Stimulated activated CD8-positive, alpha-beta memory T cell treated with anti-CD3 and anti-CD28 coated beads, Interleukin-4, amount 100 ng/mL, for 48 hours (primary cell): ENCODE measurements around the gene AHCYL2.
"Not testable (repeated sequence)": the region's sequence is repeated elsewhere in the genome, so short reads cannot be mapped to it uniquely, and the experiment has no call there.

ENCODE experiments used
- DNase-seq: peaks from one replicate; pipeline ENCODE4 v3.0.0-alpha.2; 2020

Gene AHCYL2

GRCh38 chr7:129354428-129355157 lies 129.8 kb downstream of the AHCYL2 start:
- DNase-seq = no peak

DNA sequence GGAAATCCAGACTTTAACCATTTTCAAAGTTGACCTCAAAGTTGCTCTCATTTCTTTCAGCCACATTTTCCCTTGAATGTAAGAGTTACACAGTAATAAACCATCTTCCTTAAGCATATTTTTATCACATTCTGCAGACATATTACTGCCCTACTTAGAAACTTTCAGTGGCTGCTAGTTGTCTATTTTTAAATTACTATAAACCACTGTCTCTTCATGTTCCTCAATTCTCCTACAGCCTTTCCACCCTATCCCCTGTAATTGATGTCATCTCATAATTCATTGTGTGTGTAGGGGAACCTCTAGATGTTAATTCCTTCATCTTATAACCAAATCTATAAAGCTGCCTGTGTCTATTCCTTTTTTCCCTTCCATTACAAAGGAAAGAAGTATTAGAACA lies 131.3 kb downstream of the AHCYL2 start:
- DNase-seq = no peak

GRCh38 chr7:129359176-129359575 lies 134.3 kb downstream of the AHCYL2 start:
- no peak for DNase-seq

DNA sequence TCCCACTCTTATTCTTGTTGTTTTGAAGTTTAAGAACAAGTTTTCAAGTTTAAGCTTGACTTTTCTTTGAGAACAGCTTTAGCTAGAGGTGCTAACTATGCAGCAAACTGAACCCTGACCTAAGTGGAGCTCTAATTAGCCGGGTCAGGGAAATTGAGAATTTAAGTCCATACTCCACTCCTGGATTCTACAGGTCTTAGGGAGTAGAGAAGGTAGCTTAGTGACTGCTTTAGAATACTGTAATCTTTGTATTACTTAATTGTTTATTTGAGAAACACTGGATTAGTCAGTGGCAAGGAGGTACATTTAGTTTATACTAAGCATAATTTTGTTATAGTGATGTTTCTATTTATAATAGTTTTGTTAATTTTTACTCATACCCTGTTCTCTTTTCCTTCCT lies 134.8 kb downstream of the AHCYL2 start:
- no peak for DNase-seq

DNA sequence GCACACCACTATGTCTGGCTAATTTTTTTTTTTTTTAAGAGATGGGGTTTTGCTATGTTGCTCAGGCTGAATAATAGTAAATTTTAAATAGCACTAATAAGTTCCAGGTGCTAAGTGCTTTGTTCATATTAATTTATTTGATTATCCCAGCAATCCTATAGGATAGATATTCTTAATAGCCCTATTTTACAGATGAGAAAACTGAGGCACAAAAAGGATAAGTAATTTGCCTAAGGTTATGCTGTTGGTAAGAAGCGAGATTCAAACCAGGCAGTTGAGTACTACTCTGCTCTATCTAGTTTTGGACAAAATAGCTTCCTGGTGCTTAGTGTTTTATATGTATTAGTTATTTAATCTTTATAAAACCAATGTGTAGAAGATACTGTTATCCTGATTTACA lies 136.9 kb downstream of the AHCYL2 start:
- DNase-seq = no peak

- no peak for DNase-seq
These were observed 137.7 kb downstream of the AHCYL2 start for GRCh38 chr7:129362496-129362895.

- no peak for DNase-seq
These were observed 142.5 kb downstream of the AHCYL2 start for GRCh38 chr7:129367349-129367699.

GRCh38 chr7:129367700-129368388 lies 143.0 kb downstream of the AHCYL2 start:
- peak; percentile 88 for DNase-seq

GRCh38 chr7:129368389-129368986 lies 143.7 kb downstream of the AHCYL2 start:
- DNase-seq = peak; percentile 52

DNA sequence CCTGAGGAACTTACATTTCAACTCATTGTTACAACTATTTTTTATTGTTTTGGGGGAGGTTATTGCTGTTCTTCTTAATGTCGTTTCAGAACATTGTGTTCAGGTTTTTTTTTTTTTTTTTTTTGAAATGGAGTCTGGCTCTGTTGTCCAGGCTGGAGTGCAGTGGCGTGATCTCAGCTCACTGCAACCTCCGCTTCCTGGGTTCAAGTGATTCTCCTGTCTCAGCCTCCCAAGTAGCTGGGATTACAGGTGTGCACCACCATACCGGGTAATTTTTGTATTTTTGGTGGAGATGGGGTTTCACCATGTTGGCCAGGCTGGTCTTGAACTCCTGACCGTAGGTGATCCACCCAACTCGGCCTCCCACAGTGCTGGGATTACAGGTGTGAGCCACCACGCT lies 144.6 kb downstream of the AHCYL2 start:
- not testable (repeated sequence) for DNase-seq

GRCh38 chr7:129370812-129371211 lies 146.0 kb downstream of the AHCYL2 start:
- DNase-seq = no peak

- no peak for DNase-seq
These were observed 146.7 kb downstream of the AHCYL2 start for GRCh38 chr7:129371487-129371886.

- no peak for DNase-seq
These were observed 149.0 kb downstream of the AHCYL2 start for GRCh38 chr7:129373651-129374428.

DNA sequence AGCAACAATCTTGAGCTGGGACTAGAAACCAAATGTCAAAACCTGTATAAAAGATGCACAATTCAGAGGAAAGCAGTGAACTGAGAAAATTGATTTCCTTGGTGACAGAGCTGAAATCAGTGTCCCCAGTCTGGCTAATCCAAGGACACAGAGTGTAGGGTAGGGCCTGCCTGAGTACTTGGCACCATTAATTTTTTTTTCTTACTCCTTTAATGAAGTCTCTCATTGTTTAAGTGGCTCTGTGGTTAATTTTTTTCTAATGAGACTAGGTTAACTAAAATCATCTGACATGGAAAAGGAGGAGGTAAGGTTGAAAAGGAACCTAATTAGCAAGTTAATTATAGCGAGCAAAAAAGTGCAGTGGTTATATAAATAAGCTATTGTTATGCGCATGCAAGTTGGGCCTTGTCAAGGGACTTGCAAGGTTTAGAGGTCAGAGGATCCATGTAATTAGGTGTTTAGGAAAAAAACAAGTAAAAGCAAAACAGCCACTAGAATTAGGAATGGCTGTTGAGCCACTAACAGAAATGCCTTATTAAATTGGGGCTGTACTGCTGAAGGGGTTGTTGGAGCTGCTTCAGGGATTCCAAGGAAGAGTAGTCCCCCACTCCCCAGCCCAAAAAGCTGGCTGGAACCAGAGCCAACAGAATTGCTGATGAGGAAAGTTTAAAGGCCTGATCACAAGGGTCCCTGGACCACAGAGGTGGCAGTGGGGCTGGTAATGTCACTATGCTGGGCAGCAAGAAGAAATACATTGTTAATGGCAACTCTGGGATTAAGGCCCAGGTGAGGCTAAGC lies 150.5 kb downstream of the AHCYL2 start:
- DNase-seq = no peak

DNA sequence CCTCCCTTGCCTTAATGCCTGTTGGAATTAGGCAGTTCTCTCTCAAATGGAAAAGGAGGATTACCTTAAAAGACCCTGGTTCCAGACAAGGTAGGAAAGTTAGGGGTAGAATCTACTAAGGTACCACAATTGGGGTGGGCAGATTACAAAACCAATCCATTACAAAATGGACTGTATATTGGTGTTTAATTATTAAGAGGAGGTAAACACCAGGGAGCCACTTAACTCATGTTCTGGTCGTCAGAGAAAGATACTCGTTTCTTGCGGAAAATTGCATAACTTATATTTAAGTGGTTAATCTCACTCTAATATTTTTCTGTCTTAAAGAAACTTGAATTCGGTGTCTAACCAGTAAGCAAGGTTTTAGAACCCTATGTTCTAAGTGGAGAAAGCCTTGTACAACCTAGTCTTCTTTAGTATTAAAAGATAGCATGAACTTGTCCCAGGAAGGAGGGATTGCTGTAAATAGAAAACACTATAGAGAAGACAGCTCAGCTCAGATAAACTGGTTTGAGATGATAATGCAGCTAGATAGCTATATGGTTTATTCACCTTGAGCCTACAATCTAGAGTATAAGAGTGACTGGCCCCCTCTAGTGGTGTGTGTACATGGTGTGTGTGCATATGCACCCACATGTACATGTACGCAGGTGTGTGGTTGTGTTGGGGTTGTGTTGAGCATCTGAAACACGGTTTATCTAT lies 151.4 kb downstream of the AHCYL2 start:
- DNase-seq = peak; percentile 71

DNA sequence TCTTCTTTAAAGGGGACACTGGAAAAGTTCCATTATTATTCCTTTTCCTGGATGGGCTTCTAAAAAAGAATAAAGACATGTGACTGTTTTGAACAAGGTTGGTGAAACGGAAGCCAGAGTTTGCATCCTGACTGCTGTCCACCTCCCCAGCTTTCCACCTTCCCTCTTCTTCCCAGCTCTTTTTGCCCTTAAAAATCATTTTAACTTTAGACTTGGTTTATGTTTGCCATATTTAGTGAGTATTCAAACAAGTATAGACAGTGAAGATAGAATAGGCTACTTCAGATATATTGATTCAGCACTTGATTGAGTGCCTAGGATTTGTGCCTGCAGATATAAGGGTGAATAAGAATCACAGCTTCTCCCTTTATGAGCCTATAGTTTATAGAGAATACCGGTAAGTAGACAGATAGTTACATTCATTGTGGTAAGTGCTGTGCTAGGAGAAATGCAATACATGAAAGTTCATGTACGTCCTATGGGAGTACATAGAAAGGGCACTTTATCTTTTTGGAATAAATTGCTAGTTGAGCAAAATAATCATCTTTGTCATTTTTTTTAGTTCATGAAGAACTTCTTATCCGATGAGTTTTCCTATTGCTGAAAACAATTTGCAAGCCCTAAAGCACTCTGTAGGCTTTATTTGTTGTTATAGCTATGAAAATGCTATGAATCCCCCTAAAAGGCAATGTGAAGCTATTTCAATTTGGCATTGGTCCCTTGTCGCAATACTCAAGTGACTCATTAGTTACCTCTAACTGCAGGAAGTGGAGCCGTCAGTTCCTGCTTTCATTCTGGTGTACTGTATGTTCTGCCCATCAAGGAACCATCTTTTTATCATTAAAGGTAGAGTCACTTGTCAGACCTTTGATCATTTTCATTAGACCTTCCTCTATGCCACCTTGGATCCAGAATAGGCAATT lies 152.2 kb downstream of the AHCYL2 start:
- DNase-seq = no peak

- no peak for DNase-seq
These were observed 157.1 kb downstream of the AHCYL2 start for GRCh38 chr7:129381710-129382484.

- DNase-seq = no peak
These were observed 158.8 kb downstream of the AHCYL2 start for GRCh38 chr7:129383542-129384132.

DNA sequence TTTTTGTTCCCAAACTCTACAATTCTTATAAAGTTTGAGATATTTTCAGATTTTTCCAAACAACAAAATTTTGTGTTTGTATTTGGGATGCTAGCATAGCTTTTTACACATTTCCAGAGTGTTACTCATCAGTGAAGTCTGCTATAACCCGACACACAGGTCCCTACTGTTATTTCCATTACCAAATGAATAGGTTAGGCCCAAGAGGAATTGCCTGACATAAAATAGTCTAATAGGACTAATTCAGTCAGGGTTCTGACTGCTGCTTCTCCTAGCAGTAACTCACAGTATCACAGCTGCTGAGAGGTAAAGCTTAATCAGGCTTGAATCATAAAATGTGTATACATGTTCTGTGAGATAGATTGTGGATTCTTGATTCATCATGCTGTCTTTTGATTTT lies 160.3 kb downstream of the AHCYL2 start:
- no peak for DNase-seq

DNA sequence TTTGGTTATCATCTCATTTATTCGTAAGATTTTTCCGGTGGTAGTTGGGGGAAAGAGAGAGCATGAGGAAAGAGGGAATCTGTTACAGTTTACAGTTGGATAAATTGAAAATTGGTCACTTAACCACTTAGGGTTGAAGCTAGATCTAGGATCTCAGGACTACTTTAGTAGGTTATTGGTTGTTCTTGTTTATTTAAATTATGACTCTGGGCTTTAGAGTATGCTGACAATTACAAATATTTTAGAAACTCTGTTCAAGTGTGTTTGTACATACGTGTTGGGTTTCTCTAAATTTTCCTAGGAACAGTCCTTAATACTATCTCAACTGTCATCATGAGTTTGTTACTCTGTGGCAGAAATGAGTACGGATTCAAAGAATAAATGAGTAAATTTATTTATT lies 160.8 kb downstream of the AHCYL2 start:
- no peak for DNase-seq
